GM12875 (cell line): ENCODE measurements around the gene CTNNA3.

Experiments
- H3K4me3 ChIP-seq: one replicate; pipeline ENCODE4 v1.5.1; 2011; ENCODE audit warnings: low read depth, low read length, control low read depth
- TF ChIP-seq, protein P1 (sequence below): IDR thresholded peaks from 2 replicates; pipeline ENCODE4 v1.5.1; 2011; ENCODE audit warnings: low read depth, mild to moderate bottlenecking, control low read depth, inconsistent platforms, low read length, moderate library complexity, borderline replicate concordance; ENCODE audit not compliant: insufficient read depth

Gene CTNNA3

GRCh38 chr10:65931291-65932070, 1764.5 kb downstream of the CTNNA3 start:
- TF ChIP-seq, protein P1, sequence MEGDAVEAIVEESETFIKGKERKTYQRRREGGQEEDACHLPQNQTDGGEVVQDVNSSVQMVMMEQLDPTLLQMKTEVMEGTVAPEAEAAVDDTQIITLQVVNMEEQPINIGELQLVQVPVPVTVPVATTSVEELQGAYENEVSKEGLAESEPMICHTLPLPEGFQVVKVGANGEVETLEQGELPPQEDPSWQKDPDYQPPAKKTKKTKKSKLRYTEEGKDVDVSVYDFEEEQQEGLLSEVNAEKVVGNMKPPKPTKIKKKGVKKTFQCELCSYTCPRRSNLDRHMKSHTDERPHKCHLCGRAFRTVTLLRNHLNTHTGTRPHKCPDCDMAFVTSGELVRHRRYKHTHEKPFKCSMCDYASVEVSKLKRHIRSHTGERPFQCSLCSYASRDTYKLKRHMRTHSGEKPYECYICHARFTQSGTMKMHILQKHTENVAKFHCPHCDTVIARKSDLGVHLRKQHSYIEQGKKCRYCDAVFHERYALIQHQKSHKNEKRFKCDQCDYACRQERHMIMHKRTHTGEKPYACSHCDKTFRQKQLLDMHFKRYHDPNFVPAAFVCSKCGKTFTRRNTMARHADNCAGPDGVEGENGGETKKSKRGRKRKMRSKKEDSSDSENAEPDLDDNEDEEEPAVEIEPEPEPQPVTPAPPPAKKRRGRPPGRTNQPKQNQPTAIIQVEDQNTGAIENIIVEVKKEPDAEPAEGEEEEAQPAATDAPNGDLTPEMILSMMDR = no peak
- no peak overlapping the region for H3K4me3 ChIP-seq

DNA sequence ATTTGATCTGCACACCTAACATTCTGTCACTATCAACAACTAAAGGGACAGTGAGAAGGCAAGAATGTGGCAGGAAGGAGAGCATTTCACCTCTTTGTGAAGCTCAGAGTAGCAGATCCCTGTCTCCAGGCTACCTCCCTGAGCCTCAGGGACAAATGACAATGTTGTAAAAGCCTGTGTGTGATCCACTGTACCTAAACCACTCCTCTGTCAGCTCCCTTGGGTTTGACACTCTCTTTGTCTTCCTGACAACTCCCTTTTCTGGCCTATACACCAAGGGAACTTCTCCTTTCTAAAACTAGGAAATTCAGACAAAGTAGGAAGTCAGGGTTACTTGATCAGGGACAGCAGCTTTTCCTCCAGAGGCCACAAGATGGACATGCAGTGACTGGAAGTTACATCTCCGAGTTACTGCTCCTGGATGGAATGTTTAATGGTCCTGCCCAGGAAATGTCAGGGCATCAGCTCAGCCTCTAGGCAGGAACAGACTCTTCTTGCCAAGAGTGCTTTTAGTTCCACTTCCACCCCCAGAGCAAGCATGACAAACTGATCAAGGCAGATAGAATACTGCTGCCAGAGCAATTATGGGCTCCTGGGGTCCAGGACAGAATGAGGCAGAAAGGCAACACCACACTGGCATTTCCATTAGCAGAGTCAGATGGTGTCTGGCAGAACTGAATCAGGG, 1784.7 kb downstream of the CTNNA3 start:
- TF ChIP-seq, protein P1 = no peak
- H3K4me3 ChIP-seq = no peak overlapping the region

DNA sequence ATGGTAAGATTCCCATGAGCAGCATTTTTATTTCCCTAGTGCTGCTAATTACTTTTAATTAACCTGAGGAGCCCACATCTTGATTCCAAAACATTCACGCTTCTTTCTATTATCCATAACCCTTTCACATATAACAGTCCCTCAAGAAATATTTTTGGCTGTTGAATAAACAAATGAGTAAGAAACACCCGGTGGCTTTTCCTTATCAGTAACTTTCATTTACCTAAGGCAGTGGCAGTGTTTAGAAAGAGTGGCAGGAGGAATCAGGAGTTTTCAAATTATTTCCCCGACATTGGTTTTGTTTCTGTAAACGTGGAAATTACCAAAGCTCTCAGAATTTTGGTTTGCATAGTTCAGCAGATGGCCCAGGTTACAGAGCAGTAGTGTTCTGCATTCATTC, 1785.8 kb downstream of the CTNNA3 start:
- no peak overlapping the region for H3K4me3 ChIP-seq
- TF ChIP-seq, protein P1 = no peak

DNA sequence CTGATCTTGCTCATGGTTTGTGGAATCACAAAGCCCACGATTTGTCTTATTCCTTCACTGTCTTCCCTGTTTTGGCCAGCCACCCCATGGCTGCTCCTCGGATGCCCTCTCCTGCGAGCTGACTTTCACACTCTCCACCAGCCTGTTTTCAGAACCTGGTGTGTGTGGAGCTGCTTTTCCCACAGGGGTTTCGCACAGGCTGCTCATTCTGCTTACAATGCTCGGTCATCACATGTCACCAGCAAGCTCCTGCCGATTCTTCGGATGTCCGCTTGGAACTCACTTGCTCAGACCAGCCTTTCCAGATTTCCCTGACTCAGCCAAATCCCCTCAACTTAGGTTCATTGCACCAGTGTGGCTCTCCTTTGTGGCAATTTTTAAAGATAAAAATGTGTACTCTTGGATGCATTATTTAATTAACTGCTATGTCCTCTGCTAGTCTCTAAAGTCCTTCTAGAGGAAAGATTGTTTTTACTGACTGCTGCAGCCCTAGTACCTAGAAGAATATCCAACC, 1788.7 kb downstream of the CTNNA3 start:
- TF ChIP-seq, protein P1 = no peak
- no peak overlapping the region for H3K4me3 ChIP-seq

GRCh38 chr10:65903620-65904019, 1792.4 kb downstream of the CTNNA3 start:
- no peak overlapping the region for H3K4me3 ChIP-seq
- TF ChIP-seq, protein P1 = no peak

DNA sequence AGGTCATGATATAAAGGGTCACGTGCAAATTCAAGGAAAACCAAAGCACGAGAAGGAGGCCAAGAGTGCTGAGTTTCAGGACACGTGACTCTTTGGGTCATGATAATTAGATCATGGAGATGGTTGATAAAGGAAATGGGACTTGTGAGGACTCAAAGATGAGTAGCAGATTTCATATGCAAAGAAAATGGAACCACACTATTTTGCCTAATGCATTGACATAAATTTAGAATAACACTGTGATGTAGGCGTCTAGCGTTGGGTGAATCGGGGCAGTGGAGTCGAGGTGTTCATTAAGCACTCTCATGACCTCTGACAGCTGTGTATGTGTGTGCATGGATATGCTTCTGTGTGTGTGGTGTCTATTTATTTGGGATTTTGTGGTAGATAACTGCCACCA, 1795.7 kb downstream of the CTNNA3 start:
- H3K4me3 ChIP-seq = no peak overlapping the region
- TF ChIP-seq, protein P1 = no peak
